Lower leg skin (tissue), 3 donors: ENCODE data around the gene ARID1B.

Experiments used
- CTCF ChIP-seq, 3 donors: fragments of 450-650 bp; IDR thresholded peaks; one replicate each; pipeline ENCODE4 v1.5.1; 2016; ENCODE audit warnings: antibody characterized with exemption in 3 of 3, mild to moderate bottlenecking in 3 of 3, moderate library complexity in 2 of 3
- POLR2A ChIP-seq, 2 donors: fragments of 450-650 bp; IDR thresholded peaks; one replicate each; pipeline ENCODE4 v1.6.1; 2016 to 2017; ENCODE audit warnings: antibody characterized with exemption in 2 of 2, mild to moderate bottlenecking in 1 of 2, moderate library complexity in 1 of 2

- no peak for TF ChIP-seq CTCF (IDR thresholded peaks at IDR 0.05)
- TF ChIP-seq POLR2A (IDR thresholded peaks at IDR 0.05), result no peak
Observed at GRCh38 chr6:156809446-156810178, 32.4 kb downstream of the ARID1B start.
